GM18526 (cell line): ENCODE data around the gene CRADD.

Experiments used
- POLR2A ChIP-seq: IDR thresholded peaks from 3 replicates; pipeline ENCODE4 v1.6.1; 2011; ENCODE audit not compliant: insufficient read length; ENCODE audit errors: extremely low read depth

CRADD gene

GRCh38 chr12:93902736-93903562 is 225.8 kb downstream of the CRADD start:
- TF ChIP-seq POLR2A = no peak

GRCh38 chr12:93904124-93904523 is 226.9 kb downstream of the CRADD start:
- TF ChIP-seq POLR2A = no peak

GRCh38 chr12:93908264-93908663 is 231.1 kb downstream of the CRADD start:
- no peak for TF ChIP-seq POLR2A

GRCh38 chr12:93908846-93909567 is 231.8 kb downstream of the CRADD start:
- no peak for TF ChIP-seq POLR2A

- no peak for TF ChIP-seq POLR2A
These were observed 234.2 kb downstream of the CRADD start for GRCh38 chr12:93911396-93911795.

GRCh38 chr12:93912086-93912733 is 235.0 kb downstream of the CRADD start:
- no peak for TF ChIP-seq POLR2A

GRCh38 chr12:93913845-93914244 is 236.7 kb downstream of the CRADD start:
- no peak for TF ChIP-seq POLR2A

GRCh38 chr12:93914281-93914680 is 237.1 kb downstream of the CRADD start:
- no peak for TF ChIP-seq POLR2A

GRCh38 chr12:93915411-93915810 is 238.2 kb downstream of the CRADD start:
- TF ChIP-seq POLR2A = no peak

GRCh38 chr12:93916402-93916801 is 239.2 kb downstream of the CRADD start:
- no peak for TF ChIP-seq POLR2A

- TF ChIP-seq POLR2A = no peak
These were observed 241.1 kb downstream of the CRADD start for GRCh38 chr12:93918262-93918661.

GRCh38 chr12:93918900-93919299 is 241.7 kb downstream of the CRADD start:
- no peak for TF ChIP-seq POLR2A

GRCh38 chr12:93921521-93921920 is 244.3 kb downstream of the CRADD start:
- no peak for TF ChIP-seq POLR2A

- no peak for TF ChIP-seq POLR2A
These were observed 245.4 kb downstream of the CRADD start for GRCh38 chr12:93922583-93923006.

- TF ChIP-seq POLR2A = no peak
These were observed 247.2 kb downstream of the CRADD start for GRCh38 chr12:93924367-93924766.

GRCh38 chr12:93925585-93926205 is 248.5 kb downstream of the CRADD start:
- TF ChIP-seq POLR2A = no peak

GRCh38 chr12:93926237-93926636 is 249.1 kb downstream of the CRADD start:
- TF ChIP-seq POLR2A = no peak
